Astrocyte of the spinal cord (primary cell): Measurements from ENCODE around the gene PACS2.

Experiments
- DNase-seq: peaks from one replicate; pipeline ENCODE4 v3.0.0; 2011; ENCODE audit warnings: low read depth, low spot score
- H3K4me3 ChIP-seq: 2 replicates; pipeline ENCODE4 v1.5.1; 2011; ENCODE audit warnings: low read depth, mild to moderate bottlenecking, low read length, moderate library complexity
- in situ Hi-C: cut with HindIII; loops from 2 replicates; pipeline ENCODE4 v1.10.0; 2017; ENCODE audit warnings: low sequenced_read_pairs
- TF ChIP-seq, protein P1 (sequence below): IDR thresholded peaks from 2 replicates; pipeline ENCODE4 v1.5.1; 2012; ENCODE audit warnings: low read depth, mild to moderate bottlenecking, low read length, inconsistent platforms

The PACS2 gene

DNA sequence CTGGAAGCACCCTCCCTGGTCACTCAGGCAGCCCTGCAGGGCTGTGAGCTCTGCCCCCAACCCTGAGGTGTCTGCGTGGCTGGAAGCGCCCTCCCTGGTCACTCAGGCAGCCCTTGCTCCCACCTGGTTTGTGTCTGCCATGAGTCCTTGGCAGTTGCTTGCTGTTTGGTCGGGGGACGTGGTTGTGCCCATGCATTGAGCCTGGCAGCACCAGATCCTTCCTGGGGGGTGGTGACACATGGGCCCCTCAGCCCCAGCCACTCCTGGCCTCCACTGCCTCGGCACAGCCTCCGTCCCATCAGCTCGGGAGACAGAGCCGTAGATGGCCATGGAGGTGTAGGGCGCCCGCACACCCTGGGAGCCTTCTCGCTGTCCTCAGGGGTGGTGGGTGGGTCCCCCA lies 124.6 kb downstream of the PACS2 start:
- H3K4me3 ChIP-seq: no peak overlapping the region
- TF ChIP-seq, protein P1, sequence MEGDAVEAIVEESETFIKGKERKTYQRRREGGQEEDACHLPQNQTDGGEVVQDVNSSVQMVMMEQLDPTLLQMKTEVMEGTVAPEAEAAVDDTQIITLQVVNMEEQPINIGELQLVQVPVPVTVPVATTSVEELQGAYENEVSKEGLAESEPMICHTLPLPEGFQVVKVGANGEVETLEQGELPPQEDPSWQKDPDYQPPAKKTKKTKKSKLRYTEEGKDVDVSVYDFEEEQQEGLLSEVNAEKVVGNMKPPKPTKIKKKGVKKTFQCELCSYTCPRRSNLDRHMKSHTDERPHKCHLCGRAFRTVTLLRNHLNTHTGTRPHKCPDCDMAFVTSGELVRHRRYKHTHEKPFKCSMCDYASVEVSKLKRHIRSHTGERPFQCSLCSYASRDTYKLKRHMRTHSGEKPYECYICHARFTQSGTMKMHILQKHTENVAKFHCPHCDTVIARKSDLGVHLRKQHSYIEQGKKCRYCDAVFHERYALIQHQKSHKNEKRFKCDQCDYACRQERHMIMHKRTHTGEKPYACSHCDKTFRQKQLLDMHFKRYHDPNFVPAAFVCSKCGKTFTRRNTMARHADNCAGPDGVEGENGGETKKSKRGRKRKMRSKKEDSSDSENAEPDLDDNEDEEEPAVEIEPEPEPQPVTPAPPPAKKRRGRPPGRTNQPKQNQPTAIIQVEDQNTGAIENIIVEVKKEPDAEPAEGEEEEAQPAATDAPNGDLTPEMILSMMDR: no peak
- in situ Hi-C loops: no loop called here

DNA sequence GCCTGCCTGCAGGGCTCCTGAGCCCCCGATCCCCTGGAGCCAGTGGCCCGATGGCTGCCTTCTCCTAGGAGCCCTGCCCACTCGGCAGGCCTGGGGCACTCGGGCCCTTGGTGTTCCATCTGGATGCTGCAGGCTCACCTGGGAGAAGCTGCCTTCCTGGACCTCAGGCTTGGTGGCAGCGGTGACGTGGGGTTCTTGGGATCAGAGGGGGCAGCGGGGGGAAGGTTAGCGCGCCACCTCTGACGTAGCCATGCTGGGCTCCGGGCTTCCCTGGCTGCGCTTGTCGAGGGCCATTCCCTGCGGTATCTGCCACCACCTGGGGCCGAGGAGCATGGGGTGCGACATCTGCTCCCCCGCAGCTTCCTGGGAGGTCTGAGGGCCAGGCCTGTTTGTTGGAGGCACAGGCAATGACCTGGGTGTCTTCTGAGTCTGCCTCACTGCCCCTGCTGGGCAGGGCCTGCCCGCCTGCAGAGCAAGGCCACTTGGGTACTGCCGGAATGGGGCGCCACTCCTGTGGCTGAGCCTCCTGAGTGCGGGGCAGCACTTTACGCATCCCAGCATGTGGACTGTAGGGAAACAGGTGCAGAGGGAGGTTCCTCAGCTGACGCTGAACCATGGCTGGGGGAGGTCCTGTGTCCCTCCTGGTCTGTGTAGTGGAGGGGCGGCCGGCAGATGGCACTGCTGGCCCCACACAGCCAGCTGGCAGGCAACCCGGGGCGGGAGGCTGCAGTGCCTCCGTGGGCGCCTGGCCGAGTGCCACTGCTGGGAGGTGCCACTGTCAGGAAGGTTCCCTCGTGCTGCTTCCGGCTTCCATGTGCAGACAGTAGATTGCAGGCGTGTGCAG lies 125.4 kb downstream of the PACS2 start:
- no peak for DNase-seq
- in situ Hi-C loops: no loop called here
- TF ChIP-seq, protein P1: no peak
- no peak overlapping the region for H3K4me3 ChIP-seq

More for the DNA sequence above, 124.6 kb downstream of the PACS2 start:
- no peak for DNase-seq

DNA sequence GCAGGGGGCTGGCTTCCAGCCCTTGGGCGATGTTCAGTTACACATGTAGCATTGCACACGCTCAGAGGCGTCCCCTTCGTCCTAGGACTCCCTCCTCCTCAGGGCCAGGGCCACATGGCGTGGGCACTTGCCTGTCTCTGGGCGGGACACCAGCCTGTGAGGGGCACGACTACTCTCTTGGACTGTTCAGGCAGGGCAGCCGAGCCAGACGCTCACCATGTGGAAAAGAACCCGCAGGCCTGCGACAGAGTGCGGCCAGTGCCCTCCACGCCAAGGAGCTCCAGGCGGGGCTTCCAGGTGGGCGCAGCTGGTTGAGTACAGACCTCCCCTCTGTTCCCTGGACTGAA lies 126.0 kb downstream of the PACS2 start:
- no peak overlapping the region for H3K4me3 ChIP-seq
- no peak for DNase-seq
- TF ChIP-seq, protein P1: no peak
- in situ Hi-C loops: no loop called here

DNA sequence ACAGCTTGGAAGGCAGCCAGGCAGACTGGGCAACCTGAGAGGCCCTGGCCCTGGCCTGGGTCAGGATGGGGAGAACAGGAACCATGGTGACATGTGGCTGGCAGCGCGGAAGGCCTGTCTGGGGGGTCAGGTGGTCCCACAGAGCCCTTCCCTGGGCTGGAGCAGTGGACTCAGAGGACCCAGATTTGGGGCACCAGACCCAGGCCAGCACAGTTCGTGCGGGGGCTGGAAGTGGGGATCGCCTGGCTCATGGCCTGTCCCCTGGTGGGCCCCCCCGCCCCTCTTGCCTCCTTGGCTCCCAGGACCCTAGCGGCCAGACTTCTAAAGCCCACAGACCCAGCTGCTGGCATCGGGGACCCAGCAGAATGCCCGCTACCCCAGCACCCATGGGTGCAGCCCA lies 126.4 kb downstream of the PACS2 start:
- no peak for DNase-seq
- in situ Hi-C loops: no loop called here
- no peak overlapping the region for H3K4me3 ChIP-seq
- TF ChIP-seq, protein P1: no peak

DNA sequence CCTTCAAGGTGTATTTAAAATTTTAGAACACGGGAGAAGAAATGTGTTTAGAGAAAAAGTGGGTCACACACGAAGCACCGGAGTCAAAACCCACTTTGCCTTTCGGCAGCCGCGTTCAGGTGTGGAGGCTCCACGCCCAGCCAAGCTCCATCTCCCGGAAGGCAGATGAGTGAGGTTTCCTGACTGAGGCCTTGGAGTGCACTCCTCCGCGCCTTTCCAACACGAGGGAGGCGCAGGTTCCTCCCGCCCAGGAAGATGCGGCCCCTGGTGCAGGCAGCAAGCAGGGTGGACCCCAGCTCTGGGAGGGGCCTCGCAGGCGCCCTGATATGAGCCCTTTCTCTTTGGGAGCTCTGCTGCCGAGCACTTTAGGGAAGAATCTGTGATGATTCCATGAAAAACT lies 127.6 kb downstream of the PACS2 start:
- DNase-seq: no peak
- TF ChIP-seq, protein P1: no peak
- in situ Hi-C loops: no loop called here
- H3K4me3 ChIP-seq: no peak overlapping the region

DNA sequence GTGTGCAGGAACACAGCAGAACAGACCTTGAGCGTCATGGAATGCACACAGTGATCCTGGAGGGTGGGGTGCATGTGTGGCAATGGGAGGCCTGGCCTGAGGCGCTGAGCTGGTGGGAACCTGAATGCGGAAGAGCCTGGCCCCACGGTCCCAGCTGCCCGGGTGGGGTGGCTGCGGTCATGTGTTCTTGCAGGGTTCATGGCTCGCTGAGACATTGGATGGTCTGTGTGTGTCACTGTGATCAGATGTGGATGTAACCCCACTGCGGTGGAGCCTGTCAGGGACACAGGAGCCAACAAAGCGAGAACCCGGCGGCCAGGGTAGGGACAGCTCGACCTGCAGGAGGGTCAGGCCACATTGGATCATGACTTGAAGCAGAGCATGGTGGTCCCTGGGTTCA lies 128.3 kb downstream of the PACS2 start:
- no peak overlapping the region for H3K4me3 ChIP-seq
- in situ Hi-C loops: no loop called here
- TF ChIP-seq, protein P1: no peak
- no peak for DNase-seq
